Fibroblast of peridontal ligament (primary cell): ENCODE data around the gene LSM14A.
A peak's percentile ranks its signal among the peaks of the same experiment; 100 is the strongest.
"Not testable (repeated sequence)": the region's sequence is repeated elsewhere in the genome, so short reads cannot be mapped to it uniquely, and the experiment has no call there.

ENCODE experiments used
- DNase-seq: peaks from one replicate; pipeline ENCODE4 v3.0.0-alpha.2; 2010; ENCODE audit errors: extremely low read depth

Gene LSM14A

DNA sequence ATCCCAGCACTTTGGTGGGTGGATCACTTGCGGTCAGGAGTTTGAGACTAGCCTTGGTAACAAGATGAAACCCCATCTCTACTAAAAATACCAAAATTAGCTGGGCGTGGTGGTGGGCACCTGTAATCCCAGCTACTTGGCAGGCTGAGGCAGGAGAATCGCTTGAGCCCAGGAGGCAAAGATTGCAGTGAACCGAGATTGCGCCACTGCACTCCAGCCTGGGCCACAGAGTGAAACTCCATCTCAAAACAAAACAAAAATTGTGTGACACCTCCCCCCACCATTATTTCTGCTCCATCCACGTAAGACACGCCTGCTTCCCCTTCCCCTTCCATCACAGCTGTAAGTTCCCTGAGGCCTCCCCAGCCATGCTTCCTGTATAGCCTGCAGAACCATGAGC, 13.3 kb upstream of the LSM14A start:
- not testable (repeated sequence) for DNase-seq

DNA sequence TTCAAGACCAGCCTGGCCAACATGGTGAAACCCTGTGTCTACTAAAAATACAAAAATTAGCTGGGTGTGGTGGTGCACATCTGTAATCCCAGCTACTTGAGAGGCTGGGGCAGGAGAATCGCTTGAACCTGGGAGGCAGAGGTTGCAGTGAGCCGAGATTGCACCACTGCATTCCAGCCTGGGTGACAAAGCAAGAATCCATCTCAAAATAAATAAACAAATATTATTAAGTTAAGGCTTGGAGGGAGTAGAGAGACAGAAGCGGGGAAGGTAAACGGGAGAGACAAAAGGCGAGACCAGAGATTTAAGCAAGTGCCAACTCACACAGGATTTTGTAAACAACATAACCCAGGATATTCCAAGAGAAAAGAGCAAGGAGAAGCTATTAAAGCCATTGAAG, 12.8 kb upstream of the LSM14A start:
- DNase-seq: not testable (repeated sequence)

DNA sequence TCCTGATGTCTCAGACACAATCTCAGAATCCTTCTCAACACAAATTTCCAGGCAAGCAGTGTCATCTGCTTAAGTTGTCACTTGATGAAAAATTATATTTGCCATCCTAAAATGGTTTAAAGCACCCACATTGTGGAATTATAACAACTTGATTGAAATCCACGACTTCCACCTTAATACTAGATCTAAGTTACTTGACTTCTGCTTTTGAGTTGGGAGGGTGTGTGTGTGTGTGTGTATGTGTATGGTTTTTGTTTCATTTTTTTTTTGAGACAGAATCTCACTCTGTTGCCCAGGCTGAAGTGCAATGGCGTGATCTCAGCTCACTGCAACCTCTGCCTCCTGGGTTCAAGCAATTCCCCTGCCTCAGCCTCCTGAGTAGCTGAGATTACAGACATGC, 10.4 kb upstream of the LSM14A start:
- not testable (repeated sequence) for DNase-seq

DNA sequence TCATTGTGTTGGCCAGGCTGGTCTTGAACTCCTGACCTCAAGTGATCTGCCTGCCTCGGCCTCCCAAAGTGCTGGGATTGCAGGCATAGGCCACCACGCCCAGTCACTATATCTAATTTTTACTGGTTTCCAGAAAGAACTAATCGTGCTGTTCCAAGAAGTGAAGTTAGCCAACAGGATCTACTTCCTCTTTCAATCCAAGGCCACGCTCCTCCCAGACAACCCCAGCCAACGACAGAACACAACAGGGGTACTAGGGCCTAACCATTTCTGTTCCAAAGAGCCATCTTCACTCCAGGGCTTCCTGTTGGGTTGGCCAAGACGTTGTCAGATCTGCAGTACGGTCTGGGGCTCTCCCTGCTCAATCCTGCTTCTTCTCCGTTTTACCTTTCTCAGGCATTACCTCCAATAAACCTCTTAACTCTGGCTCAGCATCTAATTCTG, 7.0 kb upstream of the LSM14A start:
- DNase-seq: no peak

DNA sequence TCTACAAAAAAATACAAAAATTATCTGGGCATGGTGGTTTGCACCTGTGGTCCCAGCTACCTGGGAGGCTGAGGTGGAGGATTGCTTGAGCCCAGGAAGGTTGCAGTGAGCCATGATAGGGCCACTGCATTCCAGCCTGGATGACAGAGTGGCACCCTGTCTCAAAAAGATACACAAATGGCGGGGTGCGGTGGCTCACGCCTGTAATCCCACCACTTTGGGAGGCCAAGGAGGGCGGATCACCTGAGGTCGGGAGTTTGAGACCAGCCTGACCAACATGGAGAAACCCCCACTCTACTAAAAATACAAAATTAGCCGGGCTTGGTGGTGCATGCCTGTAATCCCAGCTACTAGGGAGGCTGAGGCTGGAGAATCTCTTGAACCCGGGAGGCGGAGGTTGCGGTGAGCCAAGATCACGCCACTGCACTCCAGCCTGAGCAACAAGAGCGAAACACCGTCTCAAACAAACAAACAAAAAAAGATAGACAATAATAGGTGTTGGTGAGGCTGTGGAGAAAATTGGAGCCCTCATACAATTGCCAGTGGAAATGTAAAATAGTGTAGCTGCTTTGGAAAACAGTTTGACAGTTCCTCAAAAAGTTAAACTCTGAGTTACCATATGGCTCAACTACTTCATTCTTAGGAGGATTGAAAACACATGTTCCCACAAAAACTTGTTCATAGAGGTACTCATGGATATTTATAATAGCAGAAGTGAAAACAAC, 2.7 kb upstream of the LSM14A start:
- DNase-seq: not testable (repeated sequence)

DNA sequence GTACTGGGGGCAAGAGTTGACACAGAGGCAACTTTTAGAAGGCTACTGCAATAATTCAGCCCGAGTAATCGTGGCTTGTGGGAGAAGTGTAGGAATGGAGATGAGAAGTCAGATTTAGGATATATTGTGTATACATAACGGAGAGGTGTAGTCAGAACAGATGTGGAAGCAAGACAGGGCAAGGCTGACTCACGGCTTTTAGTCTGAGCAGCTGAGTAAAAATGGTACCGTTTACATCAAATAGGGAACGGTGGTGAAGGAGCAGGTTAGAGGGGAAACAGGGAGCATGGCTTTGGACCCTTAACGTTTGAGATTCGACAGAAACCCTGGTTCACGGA, 796 bp upstream of the LSM14A start:
- DNase-seq: peak; percentile 68

DNA sequence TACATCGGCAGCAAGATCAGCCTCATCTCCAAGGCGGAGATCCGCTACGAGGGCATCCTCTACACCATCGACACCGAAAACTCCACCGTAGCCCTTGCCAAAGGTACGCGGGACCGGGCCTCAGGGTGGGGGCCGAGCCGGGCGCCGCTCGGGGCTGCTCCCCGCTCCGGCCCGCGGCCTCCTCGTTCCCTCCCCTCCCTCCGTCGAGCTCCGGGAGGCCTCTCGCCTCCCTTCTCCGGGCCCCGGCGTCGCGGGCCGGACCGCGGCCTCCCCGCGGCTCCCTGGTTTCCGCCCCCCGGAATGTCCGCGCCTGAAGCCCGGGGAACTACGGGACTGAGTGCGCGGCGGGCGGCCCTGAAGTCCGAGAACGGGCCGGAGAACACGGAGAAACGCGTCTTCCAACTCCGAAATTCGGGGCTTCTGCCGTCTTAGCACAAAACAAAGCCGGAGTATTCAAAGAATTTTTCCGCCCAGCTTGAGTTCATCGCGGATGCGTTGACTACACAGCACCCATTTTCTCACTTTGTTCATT, 423 bp downstream of the LSM14A start:
- DNase-seq: peak; percentile 55

DNA sequence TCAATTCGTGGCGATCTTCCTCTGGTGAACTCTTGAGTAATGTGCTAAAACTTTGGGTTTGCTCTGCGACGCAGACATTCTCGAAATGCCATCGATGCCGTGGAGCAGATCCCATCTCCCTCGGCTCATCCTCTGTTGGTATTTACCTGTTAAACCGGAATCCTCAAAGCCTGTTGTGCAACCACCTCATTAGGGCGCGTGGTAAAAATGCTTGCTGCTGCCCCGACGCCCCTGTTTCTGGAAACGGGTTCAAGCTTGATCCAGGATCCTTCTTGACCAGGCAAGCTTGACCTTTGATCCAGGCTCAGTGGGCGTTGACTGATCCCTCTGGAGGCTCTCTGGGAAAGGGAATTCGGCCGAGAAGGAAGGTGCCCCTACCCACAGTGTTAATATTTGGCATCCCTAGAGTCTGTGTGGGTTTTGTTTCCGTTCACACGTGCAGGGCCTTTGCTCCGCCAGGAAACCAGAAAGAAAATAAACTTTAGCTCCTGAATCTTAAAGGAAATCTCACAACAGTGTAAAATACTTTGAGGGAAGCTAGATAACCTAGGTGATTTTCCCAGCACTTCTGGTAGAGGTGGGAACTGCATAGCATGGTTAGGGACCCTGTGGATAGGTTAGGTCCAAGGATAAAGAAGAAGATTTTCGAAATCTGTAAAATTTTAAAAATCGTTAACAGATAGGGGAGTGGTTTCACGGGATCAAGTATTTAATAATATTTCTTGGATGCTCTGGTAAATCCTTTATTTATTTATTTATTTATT, 1.1 kb downstream of the LSM14A start:
- DNase-seq: no peak

DNA sequence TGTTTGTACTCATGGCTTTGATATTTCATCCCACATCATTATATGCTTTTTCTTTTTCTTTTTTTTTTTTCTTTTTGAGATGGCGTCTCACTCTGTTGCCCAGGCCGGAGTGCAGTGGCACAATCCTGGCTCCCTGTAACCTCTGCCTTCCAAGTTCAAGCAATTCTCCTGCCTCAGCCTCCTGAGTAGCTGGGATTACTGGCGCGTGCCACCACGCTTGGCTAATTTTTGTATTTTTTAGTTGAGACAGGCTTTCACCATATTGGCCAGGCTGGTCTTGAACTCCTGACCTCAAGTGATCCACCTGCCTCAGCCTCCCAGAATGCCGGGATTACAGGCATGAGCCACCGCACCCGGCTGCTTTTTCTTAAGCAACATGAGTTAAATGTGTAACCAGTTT, 2.9 kb downstream of the LSM14A start:
- not testable (repeated sequence) for DNase-seq

DNA sequence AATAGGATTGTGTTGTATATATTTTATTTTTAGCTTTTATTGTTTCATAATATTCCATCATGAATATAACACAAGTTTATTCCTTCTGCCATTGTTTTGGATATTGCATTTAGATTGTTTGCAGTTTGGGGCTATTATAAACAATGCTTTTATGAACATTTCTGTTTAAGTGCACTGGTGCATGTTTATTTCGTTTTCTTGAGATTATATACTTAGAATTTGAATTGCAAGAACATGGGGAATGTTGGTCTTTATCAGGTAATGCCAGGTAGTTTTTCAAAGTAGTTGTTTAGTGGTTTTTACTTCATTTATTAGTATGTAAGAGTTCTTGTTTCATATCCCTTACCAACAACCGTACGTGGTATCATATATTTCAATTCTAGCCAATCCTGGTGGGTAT, 4.3 kb downstream of the LSM14A start:
- no peak for DNase-seq

DNA sequence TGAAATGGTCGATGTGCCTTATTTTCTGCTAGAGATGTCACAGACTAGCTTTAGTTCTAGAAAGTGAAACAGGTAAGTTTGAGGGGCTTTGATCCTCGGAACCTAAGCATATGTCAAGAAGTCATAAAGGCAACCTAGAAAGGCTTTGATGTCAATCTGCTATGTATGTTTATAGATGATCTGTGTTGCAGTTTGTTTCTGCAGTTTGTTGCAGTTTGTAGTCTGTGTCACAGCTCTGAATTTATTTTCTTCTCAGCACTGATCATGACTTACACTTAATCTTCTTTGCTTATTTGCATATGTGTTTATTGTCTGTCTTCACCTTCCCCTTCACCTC, 5.9 kb downstream of the LSM14A start:
- DNase-seq: no peak

DNA sequence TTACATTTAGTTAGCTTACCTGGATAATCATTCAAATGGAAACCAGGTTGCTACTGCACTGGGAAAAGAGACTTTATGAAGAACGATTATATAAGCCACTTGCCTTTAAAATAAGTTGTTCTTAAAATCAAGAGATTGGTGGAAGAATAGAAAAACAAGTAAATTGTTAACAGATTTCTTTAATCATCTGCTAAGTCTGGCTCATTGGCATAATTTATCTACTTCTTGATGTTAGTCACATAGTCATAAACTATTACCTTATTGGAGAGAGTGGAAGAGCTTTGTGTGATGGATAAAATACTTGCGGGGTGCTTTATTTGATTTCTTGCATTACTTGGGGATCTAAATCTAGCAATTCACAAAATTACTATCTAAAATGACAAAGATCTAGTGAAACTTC, 6.8 kb downstream of the LSM14A start:
- peak; percentile 41 for DNase-seq

DNA sequence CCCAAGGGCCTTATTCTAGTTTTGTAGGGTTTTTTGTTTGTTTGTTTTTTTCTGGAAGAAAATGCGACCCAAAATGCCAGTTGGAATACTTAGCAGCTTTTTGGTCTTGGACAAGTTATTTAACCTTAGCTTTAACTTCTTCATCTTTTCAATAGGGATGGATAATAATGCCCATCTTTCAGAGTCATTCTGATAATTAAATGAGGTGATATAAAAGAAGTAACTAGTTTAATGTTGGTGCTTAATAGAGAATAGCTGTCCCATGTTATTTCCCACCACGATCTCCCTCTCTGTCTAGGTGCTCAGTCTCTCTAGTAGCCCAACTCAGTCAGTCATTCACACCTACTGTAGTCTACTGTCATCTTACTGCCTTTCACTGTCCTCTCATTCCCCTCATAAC, 8.0 kb downstream of the LSM14A start:
- DNase-seq: no peak

DNA sequence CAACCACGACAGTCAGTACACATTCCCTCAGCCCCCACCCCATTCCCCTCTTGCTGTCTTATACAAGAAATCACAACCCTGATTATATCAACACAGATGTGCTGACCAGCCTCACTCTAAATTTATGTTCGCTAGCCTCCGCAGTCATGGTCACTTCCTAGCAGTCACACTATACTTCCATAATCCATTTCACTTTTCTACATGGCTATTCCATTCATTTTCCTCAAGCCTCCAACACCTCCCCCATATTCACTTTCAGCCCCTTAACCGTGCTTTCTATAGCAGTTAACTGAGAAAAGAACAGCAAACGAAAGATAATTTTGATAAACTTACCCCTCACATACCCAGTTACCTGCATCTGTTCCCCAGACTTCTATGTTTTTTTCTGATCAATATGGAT, 8.4 kb downstream of the LSM14A start:
- no peak for DNase-seq

DNA sequence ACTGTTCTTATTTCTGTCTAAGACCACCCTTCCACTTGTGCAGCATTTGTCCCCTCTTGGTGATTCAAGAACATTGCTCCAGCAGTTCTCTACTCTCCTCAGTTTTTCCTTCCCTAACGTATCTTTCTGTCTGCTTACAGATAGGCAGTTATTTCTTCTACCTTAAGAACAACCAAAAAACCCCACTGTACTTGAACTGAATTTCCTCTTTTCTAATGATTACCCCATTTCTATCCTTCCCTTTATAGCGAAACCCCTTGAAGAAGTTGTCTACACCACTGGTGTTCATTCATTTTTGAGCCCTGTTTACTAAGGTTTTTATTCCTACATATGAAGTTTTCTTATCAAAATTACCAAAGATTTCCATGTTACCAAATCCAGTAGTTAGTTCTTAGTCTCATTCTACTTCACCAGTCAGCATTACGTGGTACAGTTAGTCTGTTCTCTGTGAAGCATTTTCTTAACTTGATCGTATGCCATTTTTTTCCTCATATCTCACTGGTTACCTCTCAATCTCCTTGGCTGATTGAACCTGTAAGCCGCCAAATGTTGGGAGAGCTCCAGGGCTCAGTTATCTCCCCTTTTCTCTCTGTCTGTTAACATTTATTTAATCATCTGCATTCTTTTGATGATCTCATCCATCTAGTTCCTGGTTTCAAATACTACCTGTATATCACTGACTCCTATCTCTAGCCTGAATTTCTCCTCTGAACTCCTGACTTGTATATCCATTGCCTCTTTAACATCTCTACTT, 9.0 kb downstream of the LSM14A start:
- DNase-seq: no peak

DNA sequence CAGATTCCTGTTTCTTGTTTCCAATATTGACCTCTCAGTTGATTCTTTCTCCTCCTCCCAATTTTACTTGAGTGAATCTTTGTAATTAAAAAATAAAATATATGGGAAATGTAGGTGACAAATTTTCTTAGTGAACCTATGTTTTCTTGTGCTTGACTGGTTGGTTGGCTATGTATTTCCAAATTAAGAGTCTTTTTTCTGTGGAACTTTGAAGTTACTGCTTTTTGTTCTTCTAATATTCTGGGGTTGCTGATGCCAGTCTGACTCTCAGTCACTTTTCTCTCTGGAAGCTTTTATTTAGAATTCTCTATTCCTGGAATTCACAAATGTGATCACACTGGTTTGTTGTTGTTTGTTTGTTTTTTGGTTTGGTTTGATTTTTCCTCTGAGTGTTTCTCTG, 9.8 kb downstream of the LSM14A start:
- no peak for DNase-seq

DNA sequence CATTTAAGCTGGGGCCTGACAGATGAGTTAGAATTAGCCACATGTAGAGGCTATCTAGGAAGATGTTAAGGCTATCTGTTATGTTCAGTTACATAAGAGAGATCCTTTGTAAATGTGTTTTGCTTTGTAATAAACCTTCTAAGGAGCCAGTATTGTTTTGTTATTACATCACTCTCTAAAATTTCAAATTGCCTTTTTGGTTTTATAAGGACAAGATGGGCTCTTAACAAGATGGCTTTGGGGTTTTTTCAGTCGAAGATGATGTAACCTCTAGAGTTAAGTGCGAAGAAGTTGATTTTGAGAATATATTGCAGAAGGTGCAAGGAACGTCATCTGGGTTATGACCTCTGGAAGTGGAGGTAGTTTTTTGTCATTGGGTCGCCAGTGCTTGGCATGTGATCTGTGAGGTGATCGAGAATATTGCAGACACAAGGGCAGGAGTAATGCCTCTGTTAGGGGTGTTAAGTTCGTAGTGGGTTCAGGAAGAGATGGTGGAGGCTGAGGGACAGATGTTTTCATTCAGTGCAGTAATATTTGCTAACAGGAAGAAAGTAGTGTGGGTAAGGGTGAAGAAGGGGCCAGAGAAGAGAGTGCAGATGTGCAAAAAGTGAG, 12.7 kb downstream of the LSM14A start:
- DNase-seq: peak; percentile 63

DNA sequence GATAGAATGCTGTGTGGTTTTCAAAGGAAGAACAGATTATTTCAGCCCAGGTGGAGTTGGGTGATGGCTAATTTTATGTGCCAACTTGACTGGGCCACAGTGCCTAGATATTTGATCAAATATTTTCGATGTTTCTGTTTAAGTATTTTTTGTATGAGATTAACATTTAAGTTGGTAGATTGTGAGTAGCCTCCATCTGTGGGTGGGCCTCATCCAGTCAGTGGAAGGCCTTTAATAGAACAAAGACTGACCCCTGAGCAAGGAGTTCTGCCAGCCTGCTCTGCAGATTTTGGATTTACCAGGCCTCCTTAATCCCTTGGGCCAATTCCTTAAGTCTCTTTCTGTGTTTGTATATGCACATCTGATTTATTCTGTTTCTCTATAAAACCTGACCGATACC, 13.9 kb downstream of the LSM14A start:
- no peak for DNase-seq

DNA sequence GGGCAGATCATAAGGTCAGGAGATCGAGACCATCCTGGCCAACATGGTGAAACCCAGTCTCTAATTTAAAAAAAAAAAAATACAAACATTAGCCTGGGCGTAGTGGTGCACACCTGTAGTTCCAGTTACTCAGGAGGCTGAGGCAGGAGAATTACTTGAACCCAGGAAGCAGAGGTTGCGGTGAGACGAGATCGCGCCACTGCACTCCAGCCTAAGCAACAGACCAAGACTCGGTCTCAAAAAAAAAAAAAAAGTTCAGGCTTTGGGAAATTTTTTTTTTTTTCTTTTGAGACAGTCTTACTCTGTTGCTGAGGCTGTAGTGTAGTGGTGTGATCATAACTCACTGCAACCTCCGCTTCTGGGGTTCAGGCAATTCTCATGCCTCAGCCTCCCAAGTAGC, 14.7 kb downstream of the LSM14A start:
- DNase-seq: no peak

DNA sequence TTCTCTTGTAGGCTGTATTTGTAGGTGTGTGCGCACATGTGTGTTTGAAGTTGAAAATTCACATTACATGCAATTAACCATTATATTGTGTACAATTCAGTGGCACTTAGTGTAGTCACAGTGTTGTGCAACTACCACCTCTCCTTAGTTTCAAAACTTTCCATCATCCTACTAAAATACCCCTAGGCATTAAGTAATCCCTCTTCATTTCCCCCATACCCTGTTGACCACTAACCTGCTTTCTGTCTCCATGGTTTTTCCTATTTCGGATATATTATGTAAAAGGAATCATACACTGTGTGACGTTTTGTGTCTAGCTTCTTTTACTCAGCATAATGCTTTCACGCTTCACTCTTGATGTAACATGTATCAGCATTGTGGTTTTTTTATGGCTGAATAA, 16.1 kb downstream of the LSM14A start:
- DNase-seq: no peak

DNA sequence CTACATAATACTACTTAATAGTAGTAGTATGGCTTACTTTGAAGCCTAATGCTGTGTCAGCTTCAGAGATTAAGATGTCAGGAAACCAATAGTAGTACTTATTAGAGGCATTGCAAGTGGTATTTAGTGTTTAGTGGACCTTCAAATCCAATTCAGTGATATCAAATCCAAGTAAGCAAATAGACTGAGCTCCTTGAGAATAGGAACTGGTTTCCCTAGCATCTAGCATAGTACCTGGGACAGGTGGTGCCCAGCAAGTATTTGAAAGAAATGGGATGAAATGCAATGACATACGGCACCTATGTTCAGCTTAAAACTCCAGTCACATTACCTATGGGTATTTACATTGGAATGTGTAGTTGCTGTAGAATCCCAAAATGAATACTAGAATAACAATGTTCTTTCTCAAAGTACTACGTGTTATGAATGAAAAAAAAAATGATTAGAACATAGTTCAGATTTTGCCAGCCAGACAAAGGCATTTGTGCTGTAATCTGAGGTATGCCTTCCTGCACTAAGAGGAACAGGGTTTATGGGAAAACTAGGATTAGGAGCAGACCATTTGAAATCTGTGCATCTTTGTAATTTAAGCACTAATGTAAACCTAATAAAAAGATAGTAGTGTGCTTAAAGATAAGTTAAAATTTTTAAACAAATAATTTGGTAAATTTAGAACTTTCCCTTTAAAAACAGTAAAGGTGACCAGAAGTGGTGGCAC, 17.1 kb downstream of the LSM14A start:
- DNase-seq: no peak
